Ishikawa (cell line): ENCODE measurements around the gene PLXNB2.

Source experiments
- CEBPB ChIP-seq: IDR thresholded peaks from 2 replicates; pipeline ENCODE4 v1.6.1; 2012
- CREB1 ChIP-seq: IDR thresholded peaks from 2 replicates; pipeline ENCODE4 v1.6.1; 2012; ENCODE audit warnings: low read depth
- EGR1 ChIP-seq: IDR thresholded peaks from 2 replicates; pipeline ENCODE4 v1.6.1; 2012
- EP300 ChIP-seq: IDR thresholded peaks from 2 replicates; pipeline ENCODE4 v1.6.1; 2012; ENCODE audit warnings: borderline replicate concordance
- FOXM1 ChIP-seq: IDR thresholded peaks from 2 replicates; pipeline ENCODE4 v1.6.1; 2012; ENCODE audit warnings: low read depth, borderline replicate concordance
- NFIC ChIP-seq: IDR thresholded peaks from 2 replicates; pipeline ENCODE4 v1.6.1; 2012
- RAD21 ChIP-seq: IDR thresholded peaks from 2 replicates; pipeline ENCODE4 v1.6.1; 2012; ENCODE audit warnings: low read depth
- TAF1 ChIP-seq: IDR thresholded peaks from 2 replicates; pipeline ENCODE4 v1.6.1; 2012; ENCODE audit warnings: low read depth, mild to moderate bottlenecking
- TCF12 ChIP-seq: IDR thresholded peaks from 2 replicates; pipeline ENCODE4 v1.6.1; 2012; ENCODE audit warnings: low read depth
- TEAD4 ChIP-seq: IDR thresholded peaks from 2 replicates; pipeline ENCODE4 v1.6.1; 2012
- YY1 ChIP-seq: IDR thresholded peaks from 2 replicates; pipeline ENCODE4 v1.6.1; 2012; ENCODE audit warnings: low read depth
- ZBTB7A ChIP-seq: IDR thresholded peaks from 2 replicates; pipeline ENCODE4 v1.6.1; 2012; ENCODE audit warnings: low read depth
- TF ChIP-seq, protein P1 (sequence below): IDR thresholded peaks from 2 replicates; pipeline ENCODE4 v1.6.1; 2012; ENCODE audit warnings: low read depth, mild to moderate bottlenecking
- TF ChIP-seq, protein P2 (sequence below): IDR thresholded peaks from 2 replicates; pipeline ENCODE4 v1.6.1; 2012
- TF ChIP-seq, protein P3 (sequence below): IDR thresholded peaks from 2 replicates; pipeline ENCODE4 v1.6.1; 2012

Gene PLXNB2

DNA sequence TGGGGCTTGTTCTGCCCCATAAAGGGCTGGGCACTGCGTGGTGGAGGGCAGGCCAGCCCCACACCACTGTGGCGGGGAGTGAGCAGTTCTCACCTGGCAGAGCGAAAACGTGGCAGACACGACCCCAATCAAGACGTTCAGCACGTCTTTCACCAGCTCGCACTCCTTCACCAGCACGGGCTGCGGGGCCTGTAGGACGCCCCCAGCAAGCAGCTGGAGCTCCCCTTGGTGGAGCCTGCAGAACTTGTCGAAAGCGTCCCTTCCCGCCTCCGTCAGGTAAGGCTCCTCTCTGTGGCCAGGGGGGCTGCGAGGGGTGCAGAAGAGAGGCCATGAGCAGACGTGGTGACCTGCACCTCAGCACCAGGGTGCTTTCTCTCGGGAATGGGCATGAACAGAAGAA lies 74.2 kb downstream of the PLXNB2 start:
- TF ChIP-seq YY1 (no peak), EGR1 (no peak), ZBTB7A (no peak), CEBPB (no peak), FOXM1 (no peak), NFIC (no peak), TCF12 (no peak), EP300 (no peak), RAD21 (no peak), TEAD4 (no peak)
- TF ChIP-seq, protein P1, sequence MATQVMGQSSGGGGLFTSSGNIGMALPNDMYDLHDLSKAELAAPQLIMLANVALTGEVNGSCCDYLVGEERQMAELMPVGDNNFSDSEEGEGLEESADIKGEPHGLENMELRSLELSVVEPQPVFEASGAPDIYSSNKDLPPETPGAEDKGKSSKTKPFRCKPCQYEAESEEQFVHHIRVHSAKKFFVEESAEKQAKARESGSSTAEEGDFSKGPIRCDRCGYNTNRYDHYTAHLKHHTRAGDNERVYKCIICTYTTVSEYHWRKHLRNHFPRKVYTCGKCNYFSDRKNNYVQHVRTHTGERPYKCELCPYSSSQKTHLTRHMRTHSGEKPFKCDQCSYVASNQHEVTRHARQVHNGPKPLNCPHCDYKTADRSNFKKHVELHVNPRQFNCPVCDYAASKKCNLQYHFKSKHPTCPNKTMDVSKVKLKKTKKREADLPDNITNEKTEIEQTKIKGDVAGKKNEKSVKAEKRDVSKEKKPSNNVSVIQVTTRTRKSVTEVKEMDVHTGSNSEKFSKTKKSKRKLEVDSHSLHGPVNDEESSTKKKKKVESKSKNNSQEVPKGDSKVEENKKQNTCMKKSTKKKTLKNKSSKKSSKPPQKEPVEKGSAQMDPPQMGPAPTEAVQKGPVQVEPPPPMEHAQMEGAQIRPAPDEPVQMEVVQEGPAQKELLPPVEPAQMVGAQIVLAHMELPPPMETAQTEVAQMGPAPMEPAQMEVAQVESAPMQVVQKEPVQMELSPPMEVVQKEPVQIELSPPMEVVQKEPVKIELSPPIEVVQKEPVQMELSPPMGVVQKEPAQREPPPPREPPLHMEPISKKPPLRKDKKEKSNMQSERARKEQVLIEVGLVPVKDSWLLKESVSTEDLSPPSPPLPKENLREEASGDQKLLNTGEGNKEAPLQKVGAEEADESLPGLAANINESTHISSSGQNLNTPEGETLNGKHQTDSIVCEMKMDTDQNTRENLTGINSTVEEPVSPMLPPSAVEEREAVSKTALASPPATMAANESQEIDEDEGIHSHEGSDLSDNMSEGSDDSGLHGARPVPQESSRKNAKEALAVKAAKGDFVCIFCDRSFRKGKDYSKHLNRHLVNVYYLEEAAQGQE = no peak
- TF ChIP-seq, protein P2, sequence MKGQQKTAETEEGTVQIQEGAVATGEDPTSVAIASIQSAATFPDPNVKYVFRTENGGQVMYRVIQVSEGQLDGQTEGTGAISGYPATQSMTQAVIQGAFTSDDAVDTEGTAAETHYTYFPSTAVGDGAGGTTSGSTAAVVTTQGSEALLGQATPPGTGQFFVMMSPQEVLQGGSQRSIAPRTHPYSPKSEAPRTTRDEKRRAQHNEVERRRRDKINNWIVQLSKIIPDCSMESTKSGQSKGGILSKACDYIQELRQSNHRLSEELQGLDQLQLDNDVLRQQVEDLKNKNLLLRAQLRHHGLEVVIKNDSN = no peak
- TF ChIP-seq, protein P3, sequence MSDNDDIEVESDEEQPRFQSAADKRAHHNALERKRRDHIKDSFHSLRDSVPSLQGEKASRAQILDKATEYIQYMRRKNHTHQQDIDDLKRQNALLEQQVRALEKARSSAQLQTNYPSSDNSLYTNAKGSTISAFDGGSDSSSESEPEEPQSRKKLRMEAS = no peak

DNA sequence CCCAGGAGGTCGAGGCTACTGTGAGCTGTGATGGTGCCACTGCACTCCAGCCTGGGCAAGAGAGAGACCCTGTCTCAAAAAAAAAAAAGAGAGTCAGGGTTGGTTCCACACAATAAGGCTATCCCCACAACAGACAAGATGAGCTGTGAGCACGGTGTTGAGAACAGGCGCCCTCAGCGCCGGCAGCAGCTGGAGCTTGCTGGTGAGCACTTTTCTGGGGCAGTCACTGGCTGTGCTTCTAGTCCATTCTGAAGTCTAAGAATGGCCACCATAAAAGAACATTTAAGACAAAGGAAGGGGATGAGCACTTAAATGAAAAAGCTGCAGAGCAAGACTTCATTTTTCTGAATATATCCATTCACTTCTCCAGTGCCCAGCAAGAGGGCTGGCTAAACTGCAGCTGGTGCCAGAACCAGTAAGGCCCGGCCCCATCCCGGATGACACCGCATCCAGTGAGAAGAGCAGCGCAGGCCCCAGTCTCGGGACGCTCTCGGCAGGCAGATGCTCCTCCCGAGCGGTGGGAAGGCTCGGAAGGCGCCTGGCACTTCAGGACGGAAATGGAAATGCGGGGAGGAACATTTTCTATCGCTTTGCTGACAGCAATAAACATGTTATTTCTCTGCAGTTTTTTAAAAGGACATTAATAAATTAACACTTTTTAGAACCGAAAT lies 74.8 kb downstream of the PLXNB2 start:
- TF ChIP-seq CEBPB (no peak), NFIC (no peak), ZBTB7A (no peak), YY1 (no peak), RAD21 (no peak), CREB1 (no peak), TEAD4 (no peak), FOXM1 (no peak), EGR1 (no peak), TCF12 (no peak)
- TF ChIP-seq, protein P1 = no peak
- TF ChIP-seq, protein P3 = no peak

DNA sequence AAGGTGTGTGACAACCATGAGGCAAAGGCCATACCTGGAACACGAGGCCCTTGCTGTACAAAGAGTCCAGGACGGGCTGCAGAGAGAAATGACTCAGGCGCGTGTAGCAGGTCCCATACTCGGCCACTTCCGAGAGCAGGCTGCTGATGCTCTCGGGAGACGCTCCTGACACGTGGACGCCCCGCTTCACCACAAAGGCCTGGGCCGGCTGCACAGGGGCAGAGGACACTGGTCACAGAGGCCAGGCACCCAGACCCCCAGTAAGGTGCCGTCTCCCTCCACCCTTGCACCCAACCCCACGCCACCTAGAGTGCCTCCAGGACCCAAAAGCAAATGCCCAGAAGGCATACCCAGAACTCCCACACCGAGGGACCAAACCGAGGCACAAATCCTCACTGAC lies 78.1 kb downstream of the PLXNB2 start:
- no peak for TF ChIP-seq RAD21
- TF ChIP-seq TAF1 = no peak
- no peak for TF ChIP-seq EGR1
- no peak for TF ChIP-seq YY1
- no peak for TF ChIP-seq EP300
- TF ChIP-seq TEAD4 = no peak
- TF ChIP-seq, protein P1 = no peak
- TF ChIP-seq, protein P2 = no peak
- no peak for TF ChIP-seq CREB1
- TF ChIP-seq CEBPB = no peak
- TF ChIP-seq ZBTB7A = no peak
- TF ChIP-seq, protein P3 = no peak
- TF ChIP-seq NFIC = no peak
- TF ChIP-seq TCF12 = no peak
- no peak for TF ChIP-seq FOXM1

DNA sequence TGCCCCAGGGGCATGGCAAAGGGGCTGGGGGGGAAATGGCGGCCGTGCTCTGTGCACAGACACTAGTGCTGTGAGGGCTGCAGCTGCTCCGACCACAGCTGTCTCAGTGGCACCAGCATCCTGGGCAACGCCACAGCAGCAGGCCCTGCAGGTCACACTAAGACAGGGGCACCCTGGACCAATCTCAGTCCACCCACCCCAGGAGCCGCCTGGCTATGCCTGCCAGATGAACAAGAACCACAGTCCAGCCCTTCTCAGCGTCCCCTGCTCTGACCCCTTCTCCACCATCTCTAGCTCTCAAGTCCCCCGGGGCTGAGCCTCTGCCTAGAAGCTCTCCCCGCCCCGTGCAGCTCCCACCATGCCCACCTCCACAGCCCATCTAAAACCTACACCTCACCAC lies 79.1 kb downstream of the PLXNB2 start:
- TF ChIP-seq, protein P3 = no peak
- TF ChIP-seq RAD21 = no peak
- no peak for TF ChIP-seq EGR1
- TF ChIP-seq TAF1 = no peak
- TF ChIP-seq NFIC = no peak
- no peak for TF ChIP-seq ZBTB7A
- TF ChIP-seq, protein P1 = no peak
- TF ChIP-seq TEAD4 = no peak
- no peak for TF ChIP-seq CEBPB
- no peak for TF ChIP-seq EP300
- no peak for TF ChIP-seq TCF12
- TF ChIP-seq, protein P2 = no peak
- TF ChIP-seq YY1 = no peak
- TF ChIP-seq CREB1 = no peak
- TF ChIP-seq FOXM1 = no peak
